CD1c-positive myeloid dendritic cell (primary cell): ENCODE data around the gene TMEM229A.
"Not testable (repeated sequence)": the region's sequence is repeated elsewhere in the genome, so short reads cannot be mapped to it uniquely, and the experiment has no call there.

Experiments used
- DNase-seq: peaks from one replicate; pipeline ENCODE4 v3.0.0-alpha.2; 2016; ENCODE audit errors: extremely low spot score

Gene TMEM229A

GRCh38 chr7:124033095-124033806 is 384 bp upstream of the TMEM229A start:
- no peak for DNase-seq

GRCh38 chr7:124031919-124032318 is 948 bp downstream of the TMEM229A start:
- no peak for DNase-seq

GRCh38 chr7:124031406-124031805 is 1.5 kb downstream of the TMEM229A start:
- no peak for DNase-seq

- no peak for DNase-seq
Measured at GRCh38 chr7:124030964-124031363, 1.9 kb downstream of the TMEM229A start.

- no peak for DNase-seq
Measured at GRCh38 chr7:124029396-124030188, 3.3 kb downstream of the TMEM229A start.

- DNase-seq = no peak
Measured at GRCh38 chr7:124027236-124027635, 5.6 kb downstream of the TMEM229A start.

- not testable (repeated sequence) for DNase-seq
Measured at GRCh38 chr7:124024329-124024728, 8.5 kb downstream of the TMEM229A start.

GRCh38 chr7:124022551-124022950 is 10.3 kb downstream of the TMEM229A start:
- no peak for DNase-seq

GRCh38 chr7:124020060-124020459 is 12.8 kb downstream of the TMEM229A start:
- DNase-seq = no peak

GRCh38 chr7:124013306-124013705 is 19.6 kb downstream of the TMEM229A start:
- no peak for DNase-seq

- no peak for DNase-seq
Measured at GRCh38 chr7:124012864-124013263, 20.0 kb downstream of the TMEM229A start.

- no peak for DNase-seq
Measured at GRCh38 chr7:124009321-124009720, 23.5 kb downstream of the TMEM229A start.

GRCh38 chr7:124008296-124008695 is 24.6 kb downstream of the TMEM229A start:
- DNase-seq = not testable (repeated sequence)

GRCh38 chr7:123999703-124000102 is 33.2 kb downstream of the TMEM229A start:
- DNase-seq = no peak

GRCh38 chr7:123998921-123999320 is 33.9 kb downstream of the TMEM229A start:
- no peak for DNase-seq

- DNase-seq = no peak
Measured at GRCh38 chr7:123996327-123996625, 36.6 kb downstream of the TMEM229A start.

- no peak for DNase-seq
Measured at GRCh38 chr7:123995617-123996326, 37.1 kb downstream of the TMEM229A start.

- no peak for DNase-seq
Measured at GRCh38 chr7:123994449-123994848, 38.4 kb downstream of the TMEM229A start.

- no peak for DNase-seq
Measured at GRCh38 chr7:123993996-123994395, 38.9 kb downstream of the TMEM229A start.

GRCh38 chr7:123992913-123993518 is 39.9 kb downstream of the TMEM229A start:
- DNase-seq = no peak

- DNase-seq = no peak
Measured at GRCh38 chr7:123987445-123987844, 45.4 kb downstream of the TMEM229A start.
